RCC 7860 (cell line): ENCODE results near the gene NBPF1.
"Not testable (repeated sequence)": the region's sequence is repeated elsewhere in the genome, so short reads cannot be mapped to it uniquely, and the experiment has no call there.

Experiments used
- DNase-seq: peaks from one replicate; pipeline ENCODE4 v3.0.0-alpha.2; 2015; ENCODE audit warnings: low spot score
- FAIRE-seq: peaks from 2 replicates; lab custom pipeline; 2012; peaks lifted over from hg19 to GRCh38; lab: Jason Lieb, UNC

NBPF1 gene

DNA sequence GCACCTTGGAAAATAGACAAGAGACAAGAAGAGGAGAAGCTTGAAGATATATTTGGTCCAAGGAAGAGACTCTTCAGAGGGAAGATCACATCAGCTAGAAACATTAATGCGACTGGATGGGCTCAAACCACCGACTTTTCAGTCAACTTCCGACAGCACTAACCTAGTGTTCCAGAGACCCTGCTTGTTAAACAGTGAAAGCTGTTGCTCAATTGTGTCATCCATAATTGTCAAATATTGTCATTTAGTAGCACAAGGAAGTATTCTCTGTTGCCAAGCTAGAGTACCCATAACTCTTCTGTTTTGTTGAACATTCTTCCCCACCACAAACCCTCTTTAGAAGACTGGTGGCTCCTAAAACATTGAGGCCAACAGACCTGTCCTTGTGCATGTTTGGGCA, 56.3 kb downstream of the NBPF1 start:
- not testable (repeated sequence) for FAIRE-seq, DNase-seq

DNA sequence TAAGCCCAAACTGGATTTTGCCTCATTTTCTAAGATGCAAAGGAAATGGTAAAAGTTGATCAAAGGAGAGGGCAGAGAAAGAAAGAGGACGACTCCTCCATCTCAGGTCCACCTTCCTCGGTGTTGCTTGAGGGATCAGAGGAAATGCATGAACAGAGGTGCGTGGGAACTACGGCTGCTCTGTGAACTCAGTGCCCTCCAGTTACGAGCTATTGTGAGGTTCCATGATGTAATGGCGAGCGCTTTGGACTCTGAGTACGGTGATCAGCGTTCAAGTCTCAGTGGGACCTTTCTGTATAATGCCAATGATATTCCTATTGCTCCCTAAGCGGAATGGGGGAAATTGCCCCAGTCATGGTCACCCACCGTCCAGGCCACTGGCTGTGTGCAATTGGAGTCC, 60.1 kb downstream of the NBPF1 start:
- not testable (repeated sequence) for FAIRE-seq

DNA sequence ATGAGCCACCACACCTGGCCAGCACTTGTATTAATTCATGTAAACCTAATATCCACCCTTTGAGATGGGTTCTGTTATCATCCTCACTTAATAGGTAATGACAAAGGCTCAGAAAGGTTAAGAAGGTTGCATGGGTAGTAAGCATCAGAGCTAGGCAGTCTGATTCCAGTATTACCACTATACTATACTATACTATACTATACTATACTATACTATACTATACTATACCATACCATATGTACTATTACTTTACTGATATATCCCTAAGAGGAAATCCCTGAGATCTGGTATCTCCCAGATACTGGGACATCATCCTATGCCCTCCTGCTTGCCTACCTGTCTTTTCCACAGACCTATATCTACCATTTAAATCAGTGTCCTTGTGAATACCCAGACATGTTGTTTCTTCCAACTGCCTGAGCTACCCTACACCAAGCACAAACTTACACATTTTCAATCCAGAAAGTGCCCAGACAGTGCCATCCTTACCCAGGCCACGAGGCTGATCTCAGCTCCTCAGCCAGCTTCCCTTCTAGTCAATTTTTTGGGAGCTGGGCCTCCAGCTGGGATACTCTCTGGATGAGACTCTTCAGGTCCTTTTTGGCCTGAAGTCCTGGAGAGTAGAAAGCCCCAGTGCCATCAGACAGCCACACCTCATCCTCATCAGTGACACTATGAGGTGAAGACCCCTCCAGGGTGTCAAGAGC, 63.0 kb downstream of the NBPF1 start:
- not testable (repeated sequence) for DNase-seq, FAIRE-seq

More for the DNA sequence above, 60.1 kb downstream of the NBPF1 start:
- DNase-seq = not testable (repeated sequence)

DNA sequence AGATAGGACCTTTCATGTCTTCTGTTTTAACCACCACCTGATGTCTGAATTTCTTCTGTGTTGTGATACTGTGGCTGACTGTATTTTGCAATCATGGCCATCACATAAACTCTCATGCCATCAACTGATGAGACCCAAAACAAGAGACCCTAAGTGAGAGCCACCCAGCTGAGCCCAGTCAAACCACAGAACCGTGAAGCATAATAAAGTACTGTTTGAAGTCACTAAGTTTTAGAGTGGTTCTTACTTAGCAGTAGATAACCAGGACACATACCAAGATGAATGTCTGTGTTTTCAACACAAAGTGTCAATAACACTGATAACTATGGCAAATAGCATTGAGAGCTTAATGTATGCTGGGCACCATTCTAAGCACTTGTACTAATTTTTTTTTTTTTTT, 63.8 kb downstream of the NBPF1 start:
- not testable (repeated sequence) for FAIRE-seq
- peak; percentile 0 for DNase-seq

- not testable (repeated sequence) for DNase-seq, FAIRE-seq
Measured at GRCh38 chr1:16547502-16548241, 65.7 kb downstream of the NBPF1 start.

GRCh38 chr1:16545682-16546095, 67.7 kb downstream of the NBPF1 start:
- peak; percentile 59 for DNase-seq

DNA sequence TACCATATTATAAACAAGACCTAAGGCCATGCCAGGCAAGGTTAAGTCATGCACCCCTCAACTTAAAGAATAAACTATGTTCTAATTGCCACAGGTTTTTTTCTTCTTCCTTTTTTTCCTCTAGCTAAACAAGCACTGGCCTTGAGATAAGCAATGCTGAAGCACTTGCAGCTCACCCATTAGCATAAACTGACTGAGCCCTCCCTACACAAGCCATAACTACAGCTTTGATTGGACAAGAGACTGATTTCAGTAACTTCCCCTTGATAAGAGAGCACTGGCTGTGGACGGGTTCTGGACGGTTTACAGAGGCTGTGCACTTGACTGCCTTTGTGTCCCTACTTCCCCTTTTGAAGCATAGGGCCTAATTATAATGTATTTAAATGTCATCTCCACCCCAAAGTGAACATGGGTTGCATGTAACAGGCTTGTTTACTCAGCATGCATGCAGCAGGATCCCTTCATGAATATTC, 72.9 kb downstream of the NBPF1 start:
- FAIRE-seq, DNase-seq: not testable (repeated sequence)

More at GRCh38 chr1:16545682-16546095, 67.7 kb downstream of the NBPF1 start:
- FAIRE-seq = peak; percentile 30

GRCh38 chr1:16537528-16537927, 75.8 kb downstream of the NBPF1 start:
- not testable (repeated sequence) for DNase-seq, FAIRE-seq

GRCh38 chr1:16536796-16537195, 76.6 kb downstream of the NBPF1 start:
- FAIRE-seq, DNase-seq: not testable (repeated sequence)

- FAIRE-seq = not testable (repeated sequence)
Measured at GRCh38 chr1:16535898-16536297, 77.5 kb downstream of the NBPF1 start.

GRCh38 chr1:16535487-16535886, 77.9 kb downstream of the NBPF1 start:
- not testable (repeated sequence) for DNase-seq, FAIRE-seq

More at GRCh38 chr1:16535898-16536297, 77.5 kb downstream of the NBPF1 start:
- not testable (repeated sequence) for DNase-seq

DNA sequence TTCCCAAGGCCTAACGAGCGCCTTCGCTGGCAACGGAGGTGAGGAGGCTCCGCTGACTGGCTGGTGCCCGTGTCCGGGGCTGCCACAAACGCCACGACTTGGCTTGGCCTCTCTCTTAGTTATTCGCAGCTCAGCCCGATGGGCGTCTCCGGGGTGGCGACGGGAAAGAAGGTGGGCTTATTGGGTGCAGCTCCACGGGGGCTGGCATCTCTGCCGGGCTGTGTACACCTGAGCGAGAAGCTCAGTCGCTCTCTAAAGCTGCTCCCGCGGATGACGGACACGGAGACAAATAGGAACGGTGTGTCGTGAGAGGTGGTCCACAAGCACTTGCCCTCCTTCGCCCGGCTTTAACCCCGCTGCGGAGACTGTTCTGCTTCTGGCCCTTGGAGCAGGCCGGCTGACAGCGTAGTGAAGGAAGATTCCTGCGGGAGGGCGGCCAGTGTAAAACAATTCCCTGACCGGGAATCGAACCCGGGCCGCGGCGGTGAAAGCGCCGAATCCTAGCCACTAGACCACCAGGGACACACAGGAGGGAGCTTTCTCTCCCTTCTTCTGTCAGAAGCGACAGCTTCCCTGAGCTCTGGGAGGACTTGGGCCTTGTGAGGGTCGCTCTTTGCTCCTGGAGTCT, 78.4 kb downstream of the NBPF1 start:
- FAIRE-seq = not testable (repeated sequence)
- peak; percentile 86 for DNase-seq

DNA sequence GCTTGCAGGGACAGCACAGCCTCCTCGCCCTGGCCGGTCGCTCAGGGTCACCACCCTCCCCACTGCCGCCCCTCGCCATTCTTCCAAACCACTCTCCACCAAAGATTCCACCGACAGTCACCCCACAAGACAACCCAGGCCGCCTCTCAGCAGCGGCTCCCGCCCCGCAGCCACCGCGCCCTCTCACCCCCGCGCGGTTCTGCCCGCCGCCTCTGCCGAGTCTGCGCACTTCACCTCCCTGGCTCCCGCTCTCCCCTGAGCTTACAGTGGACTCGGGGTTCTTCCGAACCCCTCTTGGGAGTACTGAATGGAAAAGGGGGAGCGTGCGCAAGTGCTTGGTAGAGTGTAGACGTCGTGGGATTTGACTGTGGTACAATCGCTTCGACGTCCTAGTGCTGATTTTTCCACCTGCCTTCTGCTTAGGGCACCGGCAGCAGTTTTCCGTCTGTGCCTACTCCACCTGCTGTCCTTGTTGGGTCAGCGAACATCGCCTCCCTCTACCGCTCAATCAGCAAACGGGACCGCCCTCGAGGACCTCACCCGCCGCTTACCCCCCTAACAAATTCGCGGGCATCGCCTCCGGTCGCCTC, 79.0 kb downstream of the NBPF1 start:
- not testable (repeated sequence) for FAIRE-seq
- DNase-seq = peak; percentile 29

DNA sequence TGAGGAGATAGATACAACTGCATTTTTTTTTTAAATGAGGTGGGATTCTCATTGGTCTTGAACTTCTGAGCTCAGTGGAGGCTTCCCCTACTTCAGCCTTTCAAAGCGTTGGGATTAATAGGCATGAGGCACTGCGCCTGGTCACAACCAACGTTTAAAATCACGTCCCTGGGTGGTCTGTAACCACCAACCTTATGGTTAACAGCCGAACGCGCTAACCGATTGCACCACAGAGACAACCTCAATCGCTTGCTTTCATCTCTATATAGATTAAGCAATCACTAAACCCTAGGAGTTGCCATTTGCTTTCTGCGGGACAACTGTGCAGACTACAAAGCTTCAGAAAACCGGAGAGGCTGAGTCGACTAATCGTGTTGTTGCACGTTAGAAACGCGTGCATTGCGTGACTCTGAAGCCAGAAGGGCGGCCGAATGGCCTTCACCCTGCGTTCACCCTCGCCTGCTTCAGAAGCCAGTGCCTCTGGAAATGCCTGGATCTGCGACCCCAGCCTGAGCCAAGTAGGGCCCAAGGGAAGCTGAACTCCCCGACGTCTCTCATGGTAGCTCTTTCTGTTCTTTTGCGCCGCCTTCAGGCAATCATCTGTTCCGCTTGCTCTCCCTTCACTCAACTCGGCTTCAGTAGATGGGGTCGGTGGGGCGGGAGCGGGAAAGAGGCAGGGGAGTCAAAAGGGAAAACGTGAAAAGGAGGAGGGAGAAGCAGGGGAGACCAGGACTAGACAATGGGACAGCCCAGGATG, 81.0 kb downstream of the NBPF1 start:
- not testable (repeated sequence) for DNase-seq, FAIRE-seq

- DNase-seq, FAIRE-seq: not testable (repeated sequence)
Measured at GRCh38 chr1:16528338-16528737, 85.0 kb downstream of the NBPF1 start.

DNA sequence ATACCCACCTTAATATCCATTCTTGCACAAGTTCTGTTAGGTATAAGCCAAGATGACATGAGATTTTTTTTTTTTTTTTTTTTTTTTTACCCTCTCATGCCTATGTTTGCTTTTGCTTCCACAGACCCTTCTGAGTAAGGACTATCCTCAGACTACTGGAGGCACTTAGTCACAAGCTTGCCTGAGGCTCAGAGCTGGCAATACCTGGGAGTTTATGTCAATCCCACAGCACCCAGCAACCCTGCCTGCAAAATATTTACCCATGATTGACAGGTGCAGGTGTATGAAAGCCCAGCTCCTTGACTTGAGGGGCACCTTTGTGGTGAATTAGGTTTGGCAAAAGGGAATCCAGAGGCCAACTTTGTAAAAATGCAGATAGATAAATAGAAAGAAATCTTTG, 87.6 kb downstream of the NBPF1 start:
- not testable (repeated sequence) for FAIRE-seq, DNase-seq

- not testable (repeated sequence) for DNase-seq, FAIRE-seq
Measured at GRCh38 chr1:16521679-16522078, 91.7 kb downstream of the NBPF1 start.

DNA sequence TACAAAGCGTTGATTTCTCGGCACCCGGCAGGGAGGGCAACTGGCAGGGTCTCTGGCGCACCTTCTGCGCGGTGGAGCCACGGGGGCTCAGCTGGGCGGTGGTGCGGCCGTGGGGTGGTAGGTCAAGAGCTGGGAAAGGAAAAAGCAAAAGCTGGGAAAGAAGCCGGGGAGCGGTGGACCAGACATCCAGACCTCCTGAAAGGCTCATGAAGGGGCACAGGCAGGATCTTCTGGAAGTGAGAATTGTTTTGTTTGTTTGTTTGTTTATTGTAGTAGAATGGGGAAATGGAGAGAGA, 92.1 kb downstream of the NBPF1 start:
- DNase-seq = no peak
- no peak for FAIRE-seq

- not testable (repeated sequence) for FAIRE-seq, DNase-seq
Measured at GRCh38 chr1:16520435-16521287, 92.7 kb downstream of the NBPF1 start.
